ENCODE measurements around the gene MSH5. TPM values are rescaled to one million over a fixed set of nuclear protein-coding genes. Genes with fewer than 3 reads are reported as not detected.
A peak's percentile ranks its signal among the peaks of the same experiment; 100 is the strongest.

MSH5 gene
- total and polyA plus RNA-seq, 9 of the 15 experiments (the other 6 are each of a cell fraction or from before 2014, with no cell fraction given) = 12.5 to 104 (median 46.6) TPM

- TF ChIP-seq JUND (IDR thresholded peaks at IDR 0.05; ENCODE audit: borderline replicate concordance, low read depth, low read length) = peak; percentile 97
- no peak; the same call in 1 of the 3 replicates for TF ChIP-seq JUND (tag; IDR thresholded peaks at IDR 0.05; ENCODE audit: borderline replicate concordance, low read depth, low read length)
- TF ChIP-seq ZNF668 (CRISPR knock-in tag; IDR thresholded peaks at IDR 0.05) = 0 out of 2 replicates have a peak, but pooled peaks have one; percentile 58
- 0 out of 2 replicates have a peak, but pooled peaks have one; percentile 42 for TF ChIP-seq GMEB1 (CRISPR knock-in tag; IDR thresholded peaks at IDR 0.05)
- peak; percentile 97 for TF ChIP-seq NBN (IDR thresholded peaks at IDR 0.05; ENCODE audit: low read depth)
- peak in 1 of 2 experiments; percentile 95; a peak in 1 of 4 replicates for TF ChIP-seq KDM4B (IDR thresholded peaks at IDR 0.05; ENCODE audit: borderline replicate concordance in 2 of 2, low read depth in 1 of 2)
- TF ChIP-seq E2F6 (IDR thresholded peaks at IDR 0.05; ENCODE audit: borderline replicate concordance in 1 of 2, extremely low read depth in 1 of 2, insufficient read depth in 1 of 2, insufficient read length in 1 of 2, low read depth in 1 of 2, low read length in 1 of 2, poor library complexity in 1 of 2, severe bottlenecking in 1 of 2) = peak; percentile 40 to 57
- peak; percentile 59 to 80; a peak in 2 of 4 replicates for TF ChIP-seq FOXK2 (conservative IDR thresholded peaks at IDR 0.05 in 1 of 2, IDR thresholded peaks at IDR 0.05 in 1 of 2; ENCODE audit: low read depth in 2 of 2)
- TF ChIP-seq PML (IDR thresholded peaks at IDR 0.05; ENCODE audit: low read length) = peak; percentile 75
- TF ChIP-seq PHF21A (IDR thresholded peaks at IDR 0.05; ENCODE audit: borderline replicate concordance, low read depth) = peak; percentile 89
- no peak for TF ChIP-seq NCOA4 (IDR thresholded peaks at IDR 0.05; ENCODE audit: partially characterized antibody)
- peak in 1 of 2 experiments; percentile 87; a peak in 2 of 4 replicates for TF ChIP-seq ZNF318 (IDR thresholded peaks at IDR 0.05; ENCODE audit: borderline replicate concordance in 1 of 2, low read depth in 1 of 2)
- no peak for TF ChIP-seq HOMEZ (CRISPR knock-in tag; IDR thresholded peaks at IDR 0.05)
Observed at GRCh38 chr6:31776989-31777666, 37.3 kb downstream of the MSH5 start, which contains the start of gene VWA7 (continued).
